Fibroblast of upper back skin (primary cell): Measurements from ENCODE around the gene CETN3.

Experiments
- DNase-seq: peaks from one replicate; pipeline ENCODE4 v3.0.0-alpha.2; 2013

Gene CETN3

DNA sequence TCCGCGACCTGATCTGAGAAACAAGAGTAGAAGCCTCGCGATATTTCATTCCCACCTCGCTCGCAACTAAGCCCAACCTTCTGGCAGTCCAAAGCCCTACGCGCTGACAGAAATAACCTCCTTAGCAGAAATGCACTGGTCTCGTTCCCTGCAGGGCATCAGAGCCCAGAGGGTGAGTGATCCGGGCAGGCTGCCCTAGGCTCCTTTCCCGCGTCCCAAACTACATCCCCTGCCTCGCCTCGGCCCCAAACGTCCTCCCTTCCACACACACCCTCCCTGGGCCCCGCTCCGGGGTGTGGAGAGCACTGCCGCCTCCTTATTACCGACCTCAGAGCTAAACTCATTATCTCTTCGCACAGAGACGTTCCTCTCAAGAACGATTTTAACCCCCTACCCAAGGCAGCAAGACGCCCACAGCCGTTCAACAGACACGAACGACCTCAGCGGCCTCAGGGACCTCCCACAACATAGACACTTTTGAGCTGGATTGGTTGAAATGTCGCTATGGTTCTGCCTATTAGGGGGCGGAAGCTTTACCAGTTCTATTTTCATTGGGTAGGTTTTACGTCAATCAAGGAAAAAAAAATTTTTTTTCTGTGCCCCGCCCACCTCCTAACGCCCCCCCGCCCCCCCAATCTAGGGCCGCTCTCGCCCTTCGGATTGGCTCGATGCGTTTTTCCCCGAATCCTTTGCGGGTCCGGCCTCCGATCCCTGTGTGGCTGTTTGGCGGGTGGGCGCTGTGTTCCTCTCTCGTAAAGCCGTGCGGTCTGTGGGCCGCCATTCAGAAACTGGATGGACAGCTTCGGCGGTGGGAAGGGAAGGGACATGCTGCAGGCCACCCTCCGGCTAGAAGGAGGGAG, at the start of gene CETN3:
Gene CETN3 (minus strand): TSS at position 439 of the 860 bp plus-strand sequence. CDS start 95 bp downstream, at position 344.
- DNase-seq: peak; percentile 96

DNA sequence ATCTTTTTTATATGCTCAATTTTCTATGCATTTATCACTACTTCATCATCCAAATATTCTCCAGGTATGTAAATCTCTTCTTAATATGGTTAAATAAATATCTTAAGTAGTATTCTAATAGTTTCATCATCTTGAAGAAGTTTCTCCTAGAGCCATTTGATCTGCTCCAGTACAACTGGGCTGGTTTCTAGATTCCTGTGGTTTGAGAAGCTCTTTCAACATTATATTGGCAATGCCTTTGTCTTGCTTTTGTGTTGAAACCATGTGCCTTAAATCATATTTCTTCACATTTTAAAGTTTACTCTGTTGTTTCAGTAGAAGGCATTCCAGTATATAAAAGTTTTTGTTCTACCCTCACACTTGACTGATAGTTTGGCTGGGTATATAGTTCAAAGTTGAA, 37.4 kb upstream of the CETN3 start:
- peak; percentile 72 for DNase-seq

DNA sequence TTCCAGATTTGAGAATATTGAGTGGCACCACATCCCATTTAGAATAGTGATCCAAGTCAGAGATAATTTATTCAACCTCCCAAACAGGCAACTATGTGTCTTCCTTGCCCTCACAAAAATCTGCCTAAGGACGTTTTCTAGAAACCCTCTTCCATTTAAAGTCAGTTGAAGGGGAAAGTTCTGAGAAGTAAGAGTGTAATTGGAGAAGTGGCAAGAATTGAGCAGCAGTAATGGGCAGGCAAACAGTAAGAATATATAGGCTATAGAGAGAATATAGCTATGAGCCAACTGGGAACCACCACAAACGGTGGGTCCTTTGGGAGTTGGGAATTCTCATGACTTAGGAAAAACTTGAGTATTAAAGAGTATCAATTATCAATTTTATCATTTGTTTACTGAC, 31.1 kb upstream of the CETN3 start:
- no peak for DNase-seq

DNA sequence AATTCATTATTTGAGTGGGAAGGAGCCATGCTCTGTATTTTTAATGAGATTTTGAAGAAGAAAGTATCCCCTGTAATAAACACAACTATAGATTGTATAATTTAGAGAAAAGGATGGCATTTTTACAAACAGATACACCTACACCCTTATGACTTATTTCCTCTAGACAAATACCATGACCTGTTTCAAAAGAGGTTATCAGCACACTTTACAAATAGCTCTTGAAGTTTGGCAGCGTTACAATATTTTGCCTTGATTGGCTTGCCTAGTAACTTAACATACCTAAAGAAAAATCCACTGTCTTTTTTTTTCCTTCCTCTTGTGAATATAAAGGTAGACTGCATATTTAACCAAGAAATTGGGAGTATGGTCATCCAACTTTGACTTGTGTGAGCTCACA, 28.5 kb upstream of the CETN3 start:
- no peak for DNase-seq

DNA sequence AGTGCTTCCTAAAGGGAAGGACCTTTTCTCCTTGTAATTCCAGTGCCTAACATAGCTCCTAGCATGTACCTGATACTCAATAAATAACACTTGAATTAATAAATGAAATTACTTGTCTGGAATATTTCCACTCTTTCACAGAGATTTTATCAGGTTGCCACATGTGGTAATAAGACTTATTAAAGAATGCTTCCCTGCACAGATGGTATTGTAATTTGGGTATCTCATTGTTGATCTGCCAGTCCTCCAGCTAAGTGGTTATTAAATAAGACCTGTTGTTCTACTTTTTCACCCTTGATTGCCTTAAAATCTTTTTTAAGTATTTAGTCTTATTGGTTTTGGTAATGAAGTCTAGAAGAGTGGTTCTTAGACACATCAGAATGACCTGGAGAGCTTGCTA, 28.1 kb upstream of the CETN3 start:
- DNase-seq: no peak

DNA sequence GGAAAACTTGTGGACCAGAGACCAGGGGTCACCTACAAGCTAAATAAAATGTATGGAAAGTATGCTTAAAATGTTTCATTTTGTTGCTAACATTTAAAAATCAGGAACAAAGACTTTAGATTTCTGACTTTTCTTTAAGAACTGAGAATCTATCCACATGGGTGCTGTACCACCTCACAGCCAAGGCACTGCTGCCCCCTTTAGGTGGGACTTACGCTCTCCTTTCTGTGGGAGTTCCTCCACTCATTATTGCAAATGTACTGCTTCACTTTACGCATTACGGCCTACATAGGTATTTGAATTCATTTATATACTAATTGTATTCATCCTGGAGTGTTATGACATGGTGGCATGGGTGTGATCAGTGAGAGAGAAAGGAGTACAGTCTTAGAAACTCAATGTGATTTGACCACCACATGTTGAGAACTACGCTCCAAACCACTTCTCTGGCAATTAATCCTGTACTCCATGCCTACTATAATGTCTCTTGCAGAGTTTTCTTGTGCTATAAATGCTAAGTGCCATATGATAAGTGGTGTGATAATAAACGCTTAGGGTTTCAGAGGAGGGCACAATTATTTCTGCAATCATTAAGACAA, 24.7 kb upstream of the CETN3 start:
- DNase-seq: peak; percentile 43

DNA sequence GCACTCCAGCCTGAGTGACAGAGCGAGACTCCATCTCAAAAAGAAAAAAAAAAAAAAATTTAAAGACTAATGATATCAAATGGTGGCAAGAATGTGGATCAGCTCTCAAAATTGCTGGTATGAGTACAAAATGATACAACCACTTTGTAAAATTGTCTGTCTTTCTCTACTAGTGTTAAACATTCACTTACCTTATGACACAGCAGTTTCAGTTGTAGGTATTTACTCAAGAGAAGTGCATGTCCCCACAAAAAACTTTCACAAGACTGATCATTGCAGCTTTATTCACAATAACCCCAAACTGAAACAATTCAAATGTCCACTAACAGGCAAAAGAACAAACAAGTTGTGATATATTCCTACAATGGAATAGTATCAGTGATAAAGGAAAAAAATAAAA, 14.7 kb upstream of the CETN3 start:
- no peak for DNase-seq

DNA sequence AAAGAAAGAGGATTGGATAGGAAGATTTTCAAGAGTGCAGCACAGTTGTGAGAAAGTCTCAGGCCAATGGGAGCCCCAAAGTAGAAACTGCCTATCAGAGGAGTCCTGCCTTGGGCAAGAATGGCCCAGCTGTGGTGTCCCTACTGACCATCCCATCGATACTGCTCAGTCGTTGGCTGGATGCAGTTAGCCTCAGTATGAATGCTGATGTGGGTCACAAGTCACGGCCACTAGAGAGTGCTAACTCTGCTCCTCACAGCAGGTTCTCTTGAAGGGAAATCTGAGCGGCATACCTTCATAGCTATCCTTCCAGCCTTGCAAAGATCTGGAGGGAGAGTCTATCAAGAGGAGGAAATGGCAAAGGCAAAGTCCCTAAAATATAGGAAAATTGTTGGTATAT, 11.6 kb upstream of the CETN3 start:
- DNase-seq: no peak

DNA sequence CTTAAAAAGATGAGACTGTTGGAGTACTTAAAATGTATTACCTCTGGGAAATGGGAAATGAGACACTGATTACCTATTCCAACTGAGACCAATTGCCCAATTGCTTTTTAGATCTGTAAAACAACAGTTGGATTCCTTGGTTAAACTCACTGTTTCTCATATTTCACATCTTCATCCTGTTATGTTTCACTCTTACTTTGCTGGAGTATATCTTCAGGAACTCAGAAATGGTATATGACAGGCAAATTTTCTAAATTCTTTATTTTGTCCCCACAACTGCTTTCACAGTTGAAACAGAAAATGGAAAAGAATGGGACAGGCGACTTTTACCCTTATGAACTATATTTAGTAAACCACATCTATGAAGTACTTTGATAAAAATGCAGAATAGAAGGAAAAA, 8.7 kb upstream of the CETN3 start:
- no peak for DNase-seq

DNA sequence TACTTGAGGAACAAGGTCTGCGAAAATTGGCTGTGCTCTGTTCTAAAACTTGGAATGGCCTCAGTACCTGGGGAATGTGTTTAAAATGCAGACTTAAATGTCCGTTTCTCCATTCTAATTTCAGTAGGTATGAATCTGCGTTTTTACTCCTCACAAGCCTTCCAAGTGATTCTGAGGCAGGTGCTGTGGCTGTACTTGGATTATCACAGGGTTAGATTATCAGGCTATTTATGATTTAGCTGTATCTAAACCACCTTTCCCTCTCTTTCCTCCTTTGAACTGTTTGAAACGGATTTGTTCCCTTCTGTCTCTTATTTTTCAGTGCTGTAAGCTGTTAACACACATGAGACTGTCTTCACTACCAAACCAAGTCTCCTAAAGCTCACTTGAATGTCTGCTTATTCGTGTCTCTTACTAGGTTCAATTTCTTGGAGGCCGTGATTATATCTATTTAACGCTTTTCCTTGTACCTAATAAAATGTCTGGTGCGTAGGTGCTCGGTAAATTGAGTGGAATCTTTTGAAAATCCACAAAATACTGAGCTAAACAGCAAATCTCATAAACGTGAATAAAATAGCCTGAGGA, 714 bp upstream of the CETN3 start:
- no peak for DNase-seq

DNA sequence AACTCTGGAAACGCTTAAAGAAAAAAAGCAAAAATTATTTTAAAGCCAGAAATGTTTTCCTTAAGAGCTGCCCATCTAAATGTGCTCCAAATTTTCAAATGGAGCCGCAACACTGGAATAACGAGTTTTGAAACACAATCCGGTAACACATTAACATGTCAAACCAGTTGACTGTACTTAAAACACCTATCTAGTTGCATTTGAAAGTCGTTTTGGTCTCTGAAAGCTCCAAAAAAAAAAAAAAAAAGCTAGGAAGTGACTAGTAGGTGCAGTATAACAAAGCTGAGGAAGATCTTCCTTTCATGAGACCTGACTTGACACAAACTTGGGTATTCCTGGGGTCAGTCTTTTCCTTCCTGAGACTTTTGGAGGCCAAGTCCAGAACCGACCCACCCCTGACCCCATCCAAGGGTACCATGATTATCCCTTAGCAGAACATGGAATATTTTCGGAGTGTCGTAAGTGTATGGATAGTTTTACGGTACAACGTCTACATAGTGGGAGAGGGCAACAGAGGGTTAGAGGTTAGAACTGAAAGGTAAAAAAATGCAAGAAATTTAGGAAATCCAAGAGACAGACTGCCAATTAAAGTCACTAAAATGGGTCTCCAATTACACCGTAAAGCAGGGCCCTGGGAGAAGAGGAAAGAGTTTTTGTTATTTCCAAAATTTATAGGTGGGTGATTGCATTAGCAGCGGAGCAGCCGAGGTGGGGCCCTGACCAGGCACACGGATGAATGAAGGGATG, 812 bp downstream of the CETN3 start:
- no peak for DNase-seq

DNA sequence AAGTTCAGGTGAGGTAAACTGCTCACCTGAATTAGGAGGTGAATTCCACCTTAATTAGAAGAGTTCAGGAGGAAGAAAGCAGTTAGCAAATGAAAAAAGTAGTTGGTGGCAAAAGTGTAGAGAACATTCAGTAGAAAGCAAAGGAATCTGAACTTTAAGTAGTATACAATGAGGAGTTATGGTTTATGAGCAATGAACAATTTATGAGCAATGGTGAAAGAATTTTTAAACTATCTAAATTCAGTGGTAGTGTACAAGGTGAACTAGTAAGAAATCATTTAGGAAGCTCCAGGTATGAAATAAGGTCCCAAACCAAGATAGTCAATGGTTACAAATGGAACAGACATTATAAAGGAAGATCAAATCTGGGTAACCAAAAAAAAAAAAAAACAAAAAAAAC, 3.1 kb downstream of the CETN3 start:
- no peak for DNase-seq

DNA sequence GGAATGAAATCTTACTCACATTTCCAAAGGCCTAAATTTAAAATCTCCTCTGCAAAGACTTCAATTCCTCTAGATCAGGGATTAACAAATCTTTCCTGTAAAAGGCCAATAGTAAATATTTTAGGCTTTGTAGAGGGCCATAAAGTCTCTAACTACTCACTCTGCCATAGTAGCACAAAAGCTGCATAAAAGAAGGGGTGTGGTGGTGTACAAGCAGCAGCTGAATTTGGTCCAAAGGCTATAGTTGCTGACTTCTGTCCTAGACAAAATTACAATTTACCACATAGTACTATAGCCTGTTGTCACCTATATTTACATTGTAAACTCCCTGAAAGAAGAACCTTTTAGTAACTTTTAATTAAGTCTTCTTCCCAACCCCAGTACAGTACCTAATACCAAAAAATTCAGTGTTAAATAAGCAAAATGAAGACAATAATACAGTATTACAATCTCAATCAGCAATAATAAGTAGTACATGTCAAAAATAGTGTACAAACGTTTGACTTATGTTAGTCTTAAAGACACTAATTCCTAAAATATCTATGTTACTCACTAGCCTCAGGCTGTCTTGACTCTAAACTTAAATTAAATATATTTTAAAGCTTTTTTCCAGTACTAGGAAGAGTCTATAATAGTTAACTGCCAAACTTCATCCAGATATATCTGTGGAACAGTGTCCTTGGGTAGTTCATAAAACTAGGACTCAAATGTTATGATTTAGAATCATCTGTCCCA, 6.9 kb downstream of the CETN3 start:
- no peak for DNase-seq

DNA sequence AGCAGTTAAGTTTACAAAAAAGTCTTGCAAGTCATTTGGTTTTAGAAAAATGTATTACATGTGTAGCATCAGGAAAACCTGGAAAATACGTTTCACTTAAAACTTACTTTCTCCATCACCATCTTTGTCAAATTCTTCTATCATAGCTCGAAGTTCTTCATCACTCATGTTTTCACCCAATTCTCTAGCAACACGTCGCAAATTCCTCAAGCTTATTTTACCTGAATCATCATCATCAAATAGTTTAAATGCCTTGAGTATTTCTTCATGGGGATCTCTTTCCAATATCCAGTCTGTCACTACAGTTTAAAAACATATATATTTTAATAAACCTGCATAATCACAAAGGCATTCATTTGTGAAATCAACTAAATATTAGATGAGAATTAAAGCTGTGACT, 10.3 kb downstream of the CETN3 start:
- DNase-seq: peak; percentile 45

DNA sequence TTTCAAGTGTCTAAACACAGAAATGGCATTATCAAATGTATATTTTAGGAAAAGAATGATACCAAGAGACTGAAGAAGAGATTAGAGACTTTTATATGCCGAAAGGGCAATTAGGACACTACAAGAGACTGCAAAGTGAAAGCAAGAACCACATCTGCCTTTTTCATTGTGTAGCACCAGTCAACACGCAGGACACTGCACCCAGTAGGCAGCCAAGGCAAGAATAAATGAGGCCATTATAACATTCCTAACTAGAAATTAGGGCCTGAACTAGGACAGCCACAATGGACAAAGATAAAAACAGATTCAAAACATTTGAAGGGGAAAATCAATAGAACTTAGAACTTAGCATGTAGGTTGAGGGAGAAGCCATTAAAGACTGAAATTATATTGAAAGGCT, 10.8 kb downstream of the CETN3 start:
- DNase-seq: no peak

DNA sequence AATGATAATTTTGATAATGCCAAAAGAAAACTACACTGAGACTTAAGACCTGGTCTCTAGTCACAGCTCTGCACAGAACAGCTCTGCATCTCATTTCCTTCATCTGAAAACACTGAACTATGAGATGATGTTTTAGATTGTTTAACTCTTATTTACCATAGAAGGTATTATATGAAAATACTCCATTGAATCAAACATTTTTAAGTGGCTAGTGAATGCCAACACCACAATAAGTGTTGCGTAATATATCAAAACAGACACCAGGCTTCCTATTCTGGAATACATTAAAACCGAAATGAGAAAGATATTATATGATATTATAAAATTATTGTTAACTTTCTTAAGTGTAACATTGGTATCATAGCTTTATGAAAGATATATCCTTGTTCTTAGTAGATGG, 14.6 kb downstream of the CETN3 start:
- DNase-seq: no peak

DNA sequence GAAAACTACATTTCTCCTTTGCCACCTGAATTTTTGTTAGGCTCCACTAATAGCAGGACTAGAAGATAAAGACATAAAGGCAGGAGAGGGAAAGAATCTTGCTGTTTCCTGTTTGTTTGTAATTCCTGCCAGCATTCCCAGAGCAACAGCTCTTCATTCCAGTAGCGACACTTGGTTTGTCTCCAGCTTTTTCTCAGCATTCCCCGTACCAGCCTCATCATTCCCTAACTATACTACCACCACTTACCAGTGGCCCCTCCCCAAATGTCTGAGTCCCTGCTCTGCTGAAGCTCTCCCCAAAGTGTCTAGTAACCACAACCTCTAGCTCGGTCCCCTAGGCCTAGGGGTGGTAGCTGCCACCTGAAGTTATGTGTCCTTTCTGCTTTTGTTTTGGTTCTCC, 18.6 kb downstream of the CETN3 start:
- DNase-seq: no peak

DNA sequence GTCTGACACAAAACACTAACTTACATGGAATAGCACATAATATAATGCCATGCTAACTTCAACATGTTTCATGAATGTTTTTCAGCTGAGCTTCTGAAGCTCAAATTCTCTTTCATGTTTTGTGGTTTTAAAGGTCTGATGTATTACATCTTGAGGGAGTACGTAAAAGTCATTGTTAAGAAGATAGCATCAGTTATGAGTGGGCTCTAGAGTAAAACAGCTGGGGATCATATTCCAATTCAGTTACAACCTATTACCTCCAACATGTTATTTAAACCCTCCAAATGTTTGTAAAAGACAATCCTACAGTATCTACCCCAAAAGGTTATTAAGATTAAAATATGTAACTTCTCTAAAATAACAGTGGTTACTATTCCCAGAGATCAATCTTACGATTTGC, 19.2 kb downstream of the CETN3 start:
- no peak for DNase-seq

DNA sequence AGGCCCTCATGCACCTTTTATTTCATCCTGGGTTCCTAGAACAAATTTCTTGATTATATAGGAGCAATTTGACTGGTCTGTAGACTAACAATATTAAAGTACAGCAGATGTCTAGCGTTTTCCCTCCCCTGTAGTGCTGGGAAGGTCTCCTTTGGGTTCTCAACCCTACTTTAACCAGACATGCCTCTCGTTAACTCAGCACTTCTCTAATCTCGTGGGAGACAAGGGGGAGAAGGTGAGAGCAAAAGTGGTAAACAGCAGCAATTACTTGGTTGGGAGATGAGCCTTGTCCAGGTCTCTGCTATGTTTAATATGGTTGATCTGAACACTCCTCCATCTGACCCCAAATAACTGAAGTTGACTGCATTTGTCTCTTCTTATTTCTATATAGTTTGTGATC, 22.0 kb downstream of the CETN3 start:
- DNase-seq: no peak

DNA sequence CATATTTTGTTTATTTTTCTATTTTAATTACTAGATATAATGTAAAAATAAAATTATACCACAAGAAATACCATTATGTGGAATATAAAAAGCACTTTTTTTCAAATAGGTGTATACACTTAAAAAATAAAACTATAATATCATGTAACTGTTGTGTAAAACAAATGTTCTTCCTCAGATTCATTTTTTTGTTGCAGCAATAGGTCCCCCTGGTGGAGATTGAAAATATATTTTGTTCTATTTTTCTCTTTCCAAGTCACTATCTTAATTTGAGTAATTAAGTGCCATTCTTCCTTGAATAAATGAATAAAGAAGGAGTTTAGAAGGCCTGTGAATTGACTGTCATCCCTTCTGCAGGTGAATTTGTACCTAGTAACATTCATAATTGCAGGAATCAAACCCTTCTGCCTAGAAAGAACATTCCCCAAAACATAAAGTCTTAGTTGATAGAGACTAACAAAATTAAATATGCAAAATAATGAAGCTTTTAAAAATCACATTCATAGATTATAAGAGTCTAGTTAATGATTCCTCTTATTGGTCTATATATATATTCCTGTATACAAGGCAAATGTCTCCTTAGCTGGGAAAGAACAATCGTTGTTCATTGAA, 23.4 kb downstream of the CETN3 start:
- peak; percentile 37 for DNase-seq

DNA sequence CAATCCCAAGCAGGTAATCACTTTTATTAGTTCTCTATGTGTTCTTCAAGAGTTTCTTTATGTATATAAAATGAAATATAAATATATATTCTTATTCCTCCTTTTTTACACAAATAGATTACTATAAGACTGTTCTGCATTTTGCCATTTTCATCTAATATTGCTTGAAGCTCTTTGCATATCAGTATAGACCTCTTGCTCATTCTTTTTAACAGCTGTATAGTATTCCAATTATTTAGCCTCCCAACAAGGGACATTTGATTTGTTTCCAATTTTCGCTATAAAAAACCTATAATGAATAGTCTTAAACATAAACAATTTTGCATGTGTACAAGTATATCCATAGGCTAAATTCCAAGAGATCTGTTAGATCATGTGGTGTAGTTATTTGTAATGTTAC, 25.2 kb downstream of the CETN3 start:
- no peak for DNase-seq

DNA sequence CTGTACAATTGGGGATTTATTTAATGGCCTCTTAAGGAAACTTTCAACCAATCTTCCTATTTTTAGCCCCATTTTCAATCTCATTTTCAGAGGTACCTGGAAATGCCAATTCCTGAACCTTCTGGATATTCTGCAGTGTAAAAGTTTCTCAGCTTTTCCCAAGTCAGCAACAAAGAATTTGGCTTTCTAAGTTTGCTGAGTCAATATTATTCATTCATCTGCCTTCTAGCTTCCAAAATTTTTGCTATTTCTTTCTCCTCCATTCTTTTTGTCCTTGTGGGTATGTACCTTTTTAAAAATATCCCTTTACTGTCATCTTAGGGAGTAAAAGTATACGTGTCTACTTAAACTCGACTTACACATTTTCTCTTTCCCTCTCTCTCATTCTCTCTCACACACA, 25.7 kb downstream of the CETN3 start:
- DNase-seq: no peak
